Cardiac muscle cell (in vitro differentiated cells and primary cell): ENCODE results near the gene PPP1R3D. TPM values are rescaled to one million over a fixed set of nuclear protein-coding genes. Genes with fewer than 3 reads are reported as not detected.

Source experiments
- DNase-seq, 2 donors: peaks; one replicate each; pipeline versions ENCODE4 v3.0.0 to v3.0.0-alpha.2; 2010 to 2017; ENCODE audit warnings: low read depth in 1 of 2, low spot score in 1 of 2
- H3K27ac ChIP-seq: fragments of 200-600 bp; sonication (generic); 2 replicates; pipeline ENCODE4 v1.5.1; 2016
- H3K27me3 ChIP-seq: fragments of 200-600 bp; sonication (generic); 2 replicates; pipeline ENCODE4 v1.6.0; 2016; ENCODE audit warnings: control low read depth
- H3K36me3 ChIP-seq: fragments of 200-600 bp; sonication (generic); 2 replicates; pipeline ENCODE4 v1.5.1; 2016; ENCODE audit warnings: control low read depth
- H3K4me1 ChIP-seq: fragments of 200-600 bp; sonication (generic); 2 replicates; pipeline ENCODE4 v1.8.1; 2017; ENCODE audit warnings: low read depth, mild to moderate bottlenecking, mixed run types
- H3K4me3 ChIP-seq: fragments of 200-600 bp; sonication (generic); 2 replicates; pipeline ENCODE4 v1.5.1; 2016; ENCODE audit warnings: mild to moderate bottlenecking
- H3K9me3 ChIP-seq: fragments of 200-600 bp; sonication (generic); 2 replicates; pipeline ENCODE4 v1.5.1; 2017; ENCODE audit warnings: low read depth, mild to moderate bottlenecking, control low read depth
- polyA plus RNA-seq: library from polyadenylated mRNA; unstranded; fragments of >200 nt; fragmentation: Nextera tagmentation; extraction: Ambion mirVana; gene quantifications from 2 replicates; pipeline ENCODE4 v1.2.1, GENCODE V29; 2016
- total RNA-seq: library from RNA; depleted of rRNA; stranded (reverse); fragments of >200 nt; gene quantifications from 2 replicates; pipeline ENCODE4 v1.2.3, GENCODE V29; 2016
- TF ChIP-seq, protein P1 (sequence below): IDR thresholded peaks from 2 replicates; pipeline ENCODE4 v1.5.1; 2012; ENCODE audit warnings: low read depth, mild to moderate bottlenecking, low read length

Gene PPP1R3D
- total and polyA plus RNA-seq, 2 experiments from 2014 or later: 4.3 to 10.4 TPM

- H3K27me3 ChIP-seq: no peaks in the 10 kb centered on the region
- H3K4me1 ChIP-seq: no peaks in the 10 kb centered on the region
- no peak for DNase-seq
- H3K36me3 ChIP-seq: no peaks in the 10 kb centered on the region
- H3K27ac ChIP-seq: no peak overlapping the region
- no peak overlapping the region for H3K4me3 ChIP-seq
- H3K9me3 ChIP-seq: no peaks in the 10 kb centered on the region
- TF ChIP-seq, protein P1, sequence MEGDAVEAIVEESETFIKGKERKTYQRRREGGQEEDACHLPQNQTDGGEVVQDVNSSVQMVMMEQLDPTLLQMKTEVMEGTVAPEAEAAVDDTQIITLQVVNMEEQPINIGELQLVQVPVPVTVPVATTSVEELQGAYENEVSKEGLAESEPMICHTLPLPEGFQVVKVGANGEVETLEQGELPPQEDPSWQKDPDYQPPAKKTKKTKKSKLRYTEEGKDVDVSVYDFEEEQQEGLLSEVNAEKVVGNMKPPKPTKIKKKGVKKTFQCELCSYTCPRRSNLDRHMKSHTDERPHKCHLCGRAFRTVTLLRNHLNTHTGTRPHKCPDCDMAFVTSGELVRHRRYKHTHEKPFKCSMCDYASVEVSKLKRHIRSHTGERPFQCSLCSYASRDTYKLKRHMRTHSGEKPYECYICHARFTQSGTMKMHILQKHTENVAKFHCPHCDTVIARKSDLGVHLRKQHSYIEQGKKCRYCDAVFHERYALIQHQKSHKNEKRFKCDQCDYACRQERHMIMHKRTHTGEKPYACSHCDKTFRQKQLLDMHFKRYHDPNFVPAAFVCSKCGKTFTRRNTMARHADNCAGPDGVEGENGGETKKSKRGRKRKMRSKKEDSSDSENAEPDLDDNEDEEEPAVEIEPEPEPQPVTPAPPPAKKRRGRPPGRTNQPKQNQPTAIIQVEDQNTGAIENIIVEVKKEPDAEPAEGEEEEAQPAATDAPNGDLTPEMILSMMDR: no peak
Measured at GRCh38 chr20:59955131-59955796, 15.2 kb upstream of the PPP1R3D start.

GRCh38 chr20:59954718-59955117, 14.6 kb upstream of the PPP1R3D start:
- DNase-seq: no peak
- Histone ChIP-seq H3K4me3 (no peak overlapping the region), H3K4me1 (no peaks in the 10 kb centered on the region), H3K36me3 (no peaks in the 10 kb centered on the region), H3K27me3 (no peaks in the 10 kb centered on the region), H3K27ac (no peak overlapping the region), H3K9me3 (no peaks in the 10 kb centered on the region)
- TF ChIP-seq, protein P1: no peak

- TF ChIP-seq, protein P1: no peak
- Histone ChIP-seq H3K4me1 (peaks cover 15% of the 10 kb centered on the region), H3K27me3 (no peaks in the 10 kb centered on the region), H3K4me3 (no peak overlapping the region), H3K27ac (no peak overlapping the region), H3K36me3 (no peaks in the 10 kb centered on the region), H3K9me3 (no peaks in the 10 kb centered on the region)
- DNase-seq: no peak
Measured at GRCh38 chr20:59949911-59950310, 9.8 kb upstream of the PPP1R3D start.

- TF ChIP-seq, protein P1: peak; percentile 67
- no peak overlapping the region for H3K4me3 ChIP-seq
- H3K36me3 ChIP-seq: peaks cover 6% of the 10 kb centered on the region
- H3K4me1 ChIP-seq: peaks cover 15% of the 10 kb centered on the region
- H3K9me3 ChIP-seq: no peaks in the 10 kb centered on the region
- H3K27me3 ChIP-seq: no peaks in the 10 kb centered on the region
- peak; percentile 60 to 73 for DNase-seq
- H3K27ac ChIP-seq: no peak overlapping the region
Measured at GRCh38 chr20:59948828-59949720, 9.0 kb upstream of the PPP1R3D start.

GRCh38 chr20:59948212-59948611, 8.1 kb upstream of the PPP1R3D start:
- no peak overlapping the region for H3K27ac ChIP-seq
- DNase-seq: no peak
- TF ChIP-seq, protein P1: no peak
- peaks cover 15% of the 10 kb centered on the region for H3K4me1 ChIP-seq
- H3K36me3 ChIP-seq: peaks cover 15% of the 10 kb centered on the region
- no peak overlapping the region for H3K4me3 ChIP-seq
- H3K27me3 ChIP-seq: no peaks in the 10 kb centered on the region
- no peaks in the 10 kb centered on the region for H3K9me3 ChIP-seq
